BJ (cell line): Measurements from ENCODE around the gene KSR1. TPM values are rescaled to one million over a fixed set of nuclear protein-coding genes. Genes with fewer than 3 reads are reported as not detected.

Experiments
- CTCF ChIA-PET: fragments of 350-600 bp; formaldehyde crosslinking; extraction: SDS; loops from one replicate; lab custom pipeline; 2021; ENCODE audit warnings: antibody characterized with exemption, inconsistent platforms; lab: Yijun Ruan, JAX
- POLR2A ChIA-PET: fragments of 300-600 bp; sonication (Branson Sonifier 250); formaldehyde crosslinking; extraction: SDS; loops from one replicate; lab custom pipeline; 2021; ENCODE audit warnings: antibody characterized with exemption; lab: Charles Lee
- DNase-seq: peaks from one replicate; pipeline ENCODE4 v3.0.0-alpha.2; 2011; ENCODE audit warnings: low read depth
- H3K27me3 ChIP-seq: 2 replicates; pipeline ENCODE4 v1.6.0; 2011; ENCODE audit warnings: low read length; ENCODE audit not compliant: control insufficient read depth, insufficient read depth
- H3K36me3 ChIP-seq: 2 replicates; pipeline ENCODE4 v1.5.1; 2011; ENCODE audit warnings: low read length; ENCODE audit not compliant: control insufficient read depth, insufficient read depth
- H3K4me3 ChIP-seq: 2 replicates; pipeline ENCODE4 v1.5.1; 2011; ENCODE audit warnings: low read depth, mild to moderate bottlenecking, control low read depth, low read length
- polyA plus RNA-seq: library from polyadenylated mRNA; depleted of rRNA; stranded (reverse); fragments of >200 nt; gene quantifications from 2 replicates; pipeline ENCODE4 v1.2.3, GENCODE V29; 2011
- TF ChIP-seq, protein P1 (sequence below): IDR thresholded peaks from 2 replicates; pipeline ENCODE4 v1.5.1; 2011; ENCODE audit warnings: low read depth, mild to moderate bottlenecking, control low read depth, inconsistent platforms, low read length, moderate library complexity; ENCODE audit not compliant: insufficient read depth

KSR1 gene
- polyA plus RNA-seq, 1 experiment, result 6.8 TPM

DNA sequence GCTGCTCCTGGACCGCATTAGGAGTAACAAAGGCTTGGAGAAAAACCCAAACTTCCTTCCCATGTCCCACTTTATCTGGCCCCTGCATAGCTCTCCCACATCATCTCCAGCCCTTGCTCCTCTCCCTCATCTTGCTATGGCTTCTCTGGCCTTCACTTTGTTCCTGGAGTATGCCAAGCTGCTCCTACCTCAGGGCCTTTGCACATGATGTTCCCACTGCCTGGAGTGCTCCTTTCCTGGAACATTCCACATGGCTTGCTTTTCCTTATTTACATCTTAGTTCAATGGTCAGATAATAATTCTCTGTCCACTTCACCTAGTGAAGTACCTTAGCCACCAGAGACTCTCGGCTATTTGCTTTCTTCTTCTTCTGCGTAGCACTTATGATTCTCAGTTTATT is 4.3 kb upstream of the KSR1 start:
- Histone ChIP-seq H3K4me3 (no peak overlapping the region), H3K27me3 (peaks cover 6% of the 10 kb centered on the region), H3K36me3 (no peaks in the 10 kb centered on the region)
- ChIA-PET CTCF (interaction anchor here (1.2 kb wide), 1 partner anchor 137 kb away, joined by 3 read pairs; no protein-coding TSS in a partner anchor), POLR2A (no interaction called here)
- TF ChIP-seq, protein P1, sequence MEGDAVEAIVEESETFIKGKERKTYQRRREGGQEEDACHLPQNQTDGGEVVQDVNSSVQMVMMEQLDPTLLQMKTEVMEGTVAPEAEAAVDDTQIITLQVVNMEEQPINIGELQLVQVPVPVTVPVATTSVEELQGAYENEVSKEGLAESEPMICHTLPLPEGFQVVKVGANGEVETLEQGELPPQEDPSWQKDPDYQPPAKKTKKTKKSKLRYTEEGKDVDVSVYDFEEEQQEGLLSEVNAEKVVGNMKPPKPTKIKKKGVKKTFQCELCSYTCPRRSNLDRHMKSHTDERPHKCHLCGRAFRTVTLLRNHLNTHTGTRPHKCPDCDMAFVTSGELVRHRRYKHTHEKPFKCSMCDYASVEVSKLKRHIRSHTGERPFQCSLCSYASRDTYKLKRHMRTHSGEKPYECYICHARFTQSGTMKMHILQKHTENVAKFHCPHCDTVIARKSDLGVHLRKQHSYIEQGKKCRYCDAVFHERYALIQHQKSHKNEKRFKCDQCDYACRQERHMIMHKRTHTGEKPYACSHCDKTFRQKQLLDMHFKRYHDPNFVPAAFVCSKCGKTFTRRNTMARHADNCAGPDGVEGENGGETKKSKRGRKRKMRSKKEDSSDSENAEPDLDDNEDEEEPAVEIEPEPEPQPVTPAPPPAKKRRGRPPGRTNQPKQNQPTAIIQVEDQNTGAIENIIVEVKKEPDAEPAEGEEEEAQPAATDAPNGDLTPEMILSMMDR, result no peak
- DNase-seq, result no peak

DNA sequence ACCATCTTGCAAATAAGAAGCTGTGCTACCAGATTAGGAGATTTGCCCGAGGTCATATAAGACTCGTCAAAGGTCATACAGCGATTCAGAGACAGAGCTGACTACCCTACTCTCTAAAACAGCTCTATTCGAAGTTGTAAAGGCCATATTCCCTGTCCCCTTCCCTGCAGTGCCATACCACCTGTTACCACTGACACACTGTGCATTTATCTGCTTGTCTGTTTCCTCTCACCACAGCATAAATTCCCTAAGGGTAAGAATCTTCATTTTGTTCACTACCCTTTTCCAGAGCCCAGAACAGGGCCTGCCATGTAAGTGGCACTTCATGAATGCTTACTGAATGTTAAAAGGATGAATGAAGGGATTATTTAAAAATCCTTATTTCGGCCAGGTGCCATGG is 3.4 kb upstream of the KSR1 start:
- Histone ChIP-seq H3K4me3 (no peak overlapping the region), H3K27me3 (peaks cover 5% of the 10 kb centered on the region; the same call in 1 of the 2 replicates), H3K36me3 (no peaks in the 10 kb centered on the region)
- ChIA-PET POLR2A (no interaction called here), CTCF (interaction anchor here (8.4 kb wide), 1 partner anchor 148 kb away, joined by 77 read pairs; no protein-coding TSS in a partner anchor)
- DNase-seq, result no peak
- TF ChIP-seq, protein P1, result no peak

DNA sequence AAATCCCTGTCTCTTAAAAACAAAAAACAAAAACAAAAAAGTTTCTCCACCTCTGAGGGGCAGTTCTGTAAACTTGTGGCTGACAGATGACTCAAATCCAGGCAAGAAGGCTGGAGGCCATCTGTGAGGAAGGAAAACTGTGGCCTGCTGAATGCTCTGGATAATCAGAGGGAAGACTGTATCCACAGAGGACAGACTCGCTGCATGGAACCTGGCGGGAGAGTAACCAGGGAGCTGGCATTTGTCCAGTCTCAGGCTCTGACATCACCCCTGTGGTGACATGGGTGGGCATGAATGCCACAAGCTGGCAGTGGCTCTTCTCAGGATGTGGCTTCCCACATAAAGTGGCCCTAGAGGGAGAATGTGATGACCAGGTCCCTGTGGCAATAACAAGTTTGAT is 2.8 kb upstream of the KSR1 start:
- CTCF ChIA-PET, result interaction anchor here (0.6 to 8.4 kb wide), 2 partner anchors 60 to 147 kb away, joined by 3 to 77 read pairs; no protein-coding TSS in a partner anchor
- H3K36me3 ChIP-seq, result no peaks in the 10 kb centered on the region
- POLR2A ChIA-PET, result no interaction called here
- no peak overlapping the region for H3K4me3 ChIP-seq
- no peak for DNase-seq
- H3K27me3 ChIP-seq, result peaks cover 5% of the 10 kb centered on the region; the same call in 1 of the 2 replicates
- TF ChIP-seq, protein P1, result no peak

DNA sequence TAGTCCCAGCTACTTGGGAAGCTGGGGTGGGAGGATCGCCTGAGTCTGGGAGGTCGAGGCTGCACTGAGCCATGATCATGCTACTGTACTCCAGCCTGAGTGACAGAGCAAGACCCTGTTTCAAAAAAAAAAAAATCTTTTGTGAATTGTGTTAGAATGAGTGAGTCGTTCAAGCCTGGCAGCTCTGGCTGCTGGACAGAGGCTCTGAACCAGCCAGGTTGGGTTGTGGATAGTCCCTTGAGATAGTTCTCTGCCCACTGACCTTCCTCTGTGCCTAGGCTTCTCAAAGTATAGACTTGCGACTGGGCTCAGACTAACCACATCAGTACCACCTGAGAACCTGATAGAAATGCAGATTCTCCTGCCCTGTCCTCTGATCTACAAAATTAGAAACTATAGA is 2.2 kb upstream of the KSR1 start:
- TF ChIP-seq, protein P1, result no peak
- peaks cover 5% of the 10 kb centered on the region; the same call in 1 of the 2 replicates for H3K27me3 ChIP-seq
- H3K36me3 ChIP-seq, result no peaks in the 10 kb centered on the region
- H3K4me3 ChIP-seq, result no peak overlapping the region
- DNase-seq, result no peak
- ChIA-PET CTCF (interaction anchor here (0.6 to 8.4 kb wide), 3 partner anchors 51 to 235 kb away, joined by 3 to 77 read pairs (median 6); no protein-coding TSS in a partner anchor), POLR2A (no interaction called here)

DNA sequence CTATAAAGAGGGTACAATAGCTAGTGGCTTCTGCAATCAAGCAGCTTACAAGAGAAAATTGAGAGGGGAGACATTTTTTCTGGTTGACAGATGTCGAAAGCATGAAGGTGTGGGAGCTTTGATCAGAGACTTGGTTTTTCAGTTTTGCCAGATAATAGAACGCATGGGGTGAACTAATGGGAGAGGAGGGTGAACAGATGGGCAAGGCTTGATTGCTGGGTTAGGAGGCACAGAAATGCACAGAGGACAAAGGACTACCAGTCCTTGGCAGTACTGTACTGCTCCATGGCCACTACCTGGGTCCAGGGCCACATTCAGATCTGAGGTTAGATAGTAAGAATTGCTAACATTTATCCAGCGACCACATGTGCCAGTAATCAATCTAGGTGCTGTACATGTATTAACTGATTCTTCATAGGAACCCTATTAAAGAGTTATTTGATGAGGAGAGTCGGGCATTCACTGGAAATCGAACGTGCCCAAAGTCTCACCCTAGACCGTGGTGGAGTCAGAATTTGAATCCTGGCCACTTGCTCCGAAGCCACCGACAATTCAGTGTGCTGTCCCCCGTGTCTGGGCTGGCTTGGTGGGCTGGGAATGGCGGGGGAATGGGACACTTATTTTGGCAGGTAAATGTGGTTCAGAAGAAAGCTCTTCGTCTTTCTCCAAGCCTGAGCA is 873 bp upstream of the KSR1 start:
- ChIA-PET CTCF (interaction anchor here (0.6 to 8.4 kb wide), 10 partner anchors 11 to 166 kb away, joined by 3 to 77 read pairs (median 3); no protein-coding TSS in a partner anchor), POLR2A (no interaction called here)

More for the DNA sequence above, 873 bp upstream of the KSR1 start:
- TF ChIP-seq, protein P1, result no peak
- DNase-seq, result no peak
- H3K4me3 ChIP-seq, result no peak overlapping the region
- H3K27me3 ChIP-seq, result 0 out of 2 replicates have a peak, but pooled peaks cover 2% of the 10 kb centered on the region
- H3K36me3 ChIP-seq, result no peaks in the 10 kb centered on the region
